ENCODE data around the gene PRDM5.

DNA sequence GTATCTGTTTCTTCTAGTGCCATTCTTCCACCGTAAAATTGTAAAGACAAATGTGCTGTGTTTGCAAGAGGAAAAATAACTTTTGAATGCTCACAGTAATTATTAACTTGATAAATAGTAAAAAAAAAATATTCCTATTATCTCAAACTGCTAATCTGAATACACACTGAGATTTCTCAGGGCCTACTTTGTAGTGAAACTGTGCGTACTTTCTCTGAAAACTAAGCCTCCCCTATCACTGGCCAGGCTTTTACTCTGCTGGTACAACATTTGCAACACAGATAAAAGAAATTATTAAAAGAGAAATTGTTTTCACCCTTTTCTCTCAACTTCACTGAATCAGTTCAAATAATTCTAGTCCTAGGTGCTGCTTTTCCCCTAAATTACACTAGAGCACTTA, 137.3 kb downstream of the PRDM5 start:
- TF ChIP-seq, protein P1, sequence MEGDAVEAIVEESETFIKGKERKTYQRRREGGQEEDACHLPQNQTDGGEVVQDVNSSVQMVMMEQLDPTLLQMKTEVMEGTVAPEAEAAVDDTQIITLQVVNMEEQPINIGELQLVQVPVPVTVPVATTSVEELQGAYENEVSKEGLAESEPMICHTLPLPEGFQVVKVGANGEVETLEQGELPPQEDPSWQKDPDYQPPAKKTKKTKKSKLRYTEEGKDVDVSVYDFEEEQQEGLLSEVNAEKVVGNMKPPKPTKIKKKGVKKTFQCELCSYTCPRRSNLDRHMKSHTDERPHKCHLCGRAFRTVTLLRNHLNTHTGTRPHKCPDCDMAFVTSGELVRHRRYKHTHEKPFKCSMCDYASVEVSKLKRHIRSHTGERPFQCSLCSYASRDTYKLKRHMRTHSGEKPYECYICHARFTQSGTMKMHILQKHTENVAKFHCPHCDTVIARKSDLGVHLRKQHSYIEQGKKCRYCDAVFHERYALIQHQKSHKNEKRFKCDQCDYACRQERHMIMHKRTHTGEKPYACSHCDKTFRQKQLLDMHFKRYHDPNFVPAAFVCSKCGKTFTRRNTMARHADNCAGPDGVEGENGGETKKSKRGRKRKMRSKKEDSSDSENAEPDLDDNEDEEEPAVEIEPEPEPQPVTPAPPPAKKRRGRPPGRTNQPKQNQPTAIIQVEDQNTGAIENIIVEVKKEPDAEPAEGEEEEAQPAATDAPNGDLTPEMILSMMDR (IDR thresholded peaks at IDR 0.05), result no peak
- TF ChIP-seq POLR2A (IDR thresholded peaks at IDR 0.05), result no peak
